A673 (cell line): ENCODE measurements around the gene ADAMTS12.

Experiments used
- EZH2 ChIP-seq: fragments of 200-600 bp; sonication (generic); IDR thresholded peaks from 2 replicates; pipeline ENCODE4 v1.6.1; 2017; ENCODE audit warnings: borderline replicate concordance, low read depth, mild to moderate bottlenecking, mixed read lengths, antibody characterized with exemption, low read length; ENCODE audit not compliant: poor library complexity, severe bottlenecking
- TF ChIP-seq, protein P1 (sequence below): fragments of 300-800, 200-600 bp; sonication (generic); conservative IDR thresholded peaks from 2 replicates; pipeline ENCODE4 v1.5.1; 2017; ENCODE audit warnings: low read depth, mild to moderate bottlenecking, antibody characterized with exemption, low read length, moderate library complexity, mixed read lengths

DNA sequence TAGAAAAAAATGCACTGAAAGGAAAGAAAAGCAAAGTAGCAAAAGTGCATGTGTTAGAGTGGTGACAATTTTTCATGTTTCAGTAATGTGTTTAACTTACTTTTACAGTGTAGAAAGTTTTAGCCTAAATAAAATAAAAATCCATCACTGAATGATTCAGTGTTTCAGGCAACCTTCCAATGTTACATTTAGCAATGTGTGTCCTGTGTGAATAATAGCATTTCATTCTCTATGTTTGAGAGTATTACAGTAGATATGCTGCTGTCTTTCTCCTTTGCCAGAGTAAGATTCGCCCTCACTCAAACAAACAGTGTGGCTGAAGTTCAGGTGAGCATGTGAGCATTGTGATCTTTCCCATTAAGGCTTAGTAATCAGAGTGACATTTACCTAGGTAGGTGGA is 279.9 kb downstream of the ADAMTS12 start:
- no peak for TF ChIP-seq EZH2
- TF ChIP-seq, protein P1, sequence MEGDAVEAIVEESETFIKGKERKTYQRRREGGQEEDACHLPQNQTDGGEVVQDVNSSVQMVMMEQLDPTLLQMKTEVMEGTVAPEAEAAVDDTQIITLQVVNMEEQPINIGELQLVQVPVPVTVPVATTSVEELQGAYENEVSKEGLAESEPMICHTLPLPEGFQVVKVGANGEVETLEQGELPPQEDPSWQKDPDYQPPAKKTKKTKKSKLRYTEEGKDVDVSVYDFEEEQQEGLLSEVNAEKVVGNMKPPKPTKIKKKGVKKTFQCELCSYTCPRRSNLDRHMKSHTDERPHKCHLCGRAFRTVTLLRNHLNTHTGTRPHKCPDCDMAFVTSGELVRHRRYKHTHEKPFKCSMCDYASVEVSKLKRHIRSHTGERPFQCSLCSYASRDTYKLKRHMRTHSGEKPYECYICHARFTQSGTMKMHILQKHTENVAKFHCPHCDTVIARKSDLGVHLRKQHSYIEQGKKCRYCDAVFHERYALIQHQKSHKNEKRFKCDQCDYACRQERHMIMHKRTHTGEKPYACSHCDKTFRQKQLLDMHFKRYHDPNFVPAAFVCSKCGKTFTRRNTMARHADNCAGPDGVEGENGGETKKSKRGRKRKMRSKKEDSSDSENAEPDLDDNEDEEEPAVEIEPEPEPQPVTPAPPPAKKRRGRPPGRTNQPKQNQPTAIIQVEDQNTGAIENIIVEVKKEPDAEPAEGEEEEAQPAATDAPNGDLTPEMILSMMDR: no peak
